K562 (cell line): ENCODE measurements around the gene MBNL2. TPM values are rescaled to one million over a fixed set of nuclear protein-coding genes. Genes with fewer than 3 reads are reported as not detected.

Experiments used
- ATF6 ChIP-seq: sonication (generic); formaldehyde crosslinking; IDR thresholded peaks from 2 replicates; pipeline ENCODE4 v1.4.0; 2020; ENCODE audit warnings: mild to moderate bottlenecking, missing genetic modification reagents
- CREB3L1 ChIP-seq: fragments of 450-650 bp; IDR thresholded peaks from 2 replicates; pipeline ENCODE4 v1.6.1; 2014; ENCODE audit warnings: low read depth, mild to moderate bottlenecking, moderate library complexity, borderline replicate concordance
- HDAC1 ChIP-seq, 2 experiments: fragments of 450-650 bp; IDR thresholded peaks; 2 replicates each; pipeline ENCODE4 v1.6.1; 2016 to 2017; ENCODE audit warnings: inconsistent platforms in 1 of 2, mild to moderate bottlenecking in 1 of 2, moderate library complexity in 1 of 2
- HNRNPH1 ChIP-seq: fragments of 200-400 bp; formaldehyde crosslinking; optimal IDR thresholded peaks from 2 replicates; pipeline ENCODE3; 2017; ENCODE audit warnings: low read depth, mild to moderate bottlenecking, low read length, moderate library complexity
- KDM5B ChIP-seq: fragments of 200-600 bp; sonication (generic); IDR thresholded peaks from 2 replicates; pipeline ENCODE4 v1.6.1; 2012; ENCODE audit warnings: low read depth, mild to moderate bottlenecking, moderate library complexity, low read length, control low read depth, inconsistent platforms; ENCODE audit not compliant: insufficient replicate concordance
- MAZ ChIP-seq, 2 experiments: fragments of 450-650 bp in 1 of 2; sonication (generic) in 1 of 2; formaldehyde crosslinking; IDR thresholded peaks in 1 of 2; conservative IDR thresholded peaks in 1 of 2; 2 replicates each; pipeline versions ENCODE4 v1.4.0 to v1.5.0; 2020; ENCODE audit warnings: mild to moderate bottlenecking in 1 of 2, missing genetic modification reagents in 1 of 2
- POLR2AphosphoS5 ChIP-seq: IDR thresholded peaks from 2 replicates; pipeline ENCODE4 v1.6.1; 2011; ENCODE audit warnings: mild to moderate bottlenecking, low read depth, low read length, moderate library complexity; ENCODE audit not compliant: control insufficient read depth, insufficient read depth
- SRSF3 ChIP-seq: fragments of 200-400 bp; formaldehyde crosslinking; IDR thresholded peaks from 2 replicates; pipeline ENCODE4 v1.6.1; 2016; ENCODE audit warnings: mild to moderate bottlenecking, low read length, moderate library complexity; ENCODE audit not compliant: insufficient read depth
- TAF7 ChIP-seq: fragments of 450-650 bp; IDR thresholded peaks from 2 replicates; pipeline ENCODE4 v1.6.1; 2016; ENCODE audit warnings: missing genetic modification characterization, missing compliant biosample characterization
- ZC3H8 ChIP-seq: fragments of 450-650 bp; IDR thresholded peaks from 2 replicates; pipeline ENCODE4 v1.6.1; 2017
- ZNF146 ChIP-seq: IDR thresholded peaks from one replicate; pipeline ENCODE4 v1.6.1; 2018; ENCODE audit warnings: missing compliant biosample characterization; ENCODE audit not compliant: unreplicated experiment
- ZNF318 ChIP-seq, 2 experiments: fragments of 450-650 bp; IDR thresholded peaks; 2 replicates each; pipeline ENCODE4 v1.6.1; 2016; ENCODE audit warnings: mild to moderate bottlenecking in 2 of 2, borderline replicate concordance in 1 of 2, low read depth in 1 of 2, moderate library complexity in 1 of 2
- ZNF507 ChIP-seq: conservative IDR thresholded peaks from 2 replicates; pipeline ENCODE4 v1.6.1; 2017; ENCODE audit warnings: missing genetic modification characterization, missing compliant biosample characterization
- polyA plus RNA-seq, 8 experiments: library from polyadenylated mRNA; depleted of rRNA in 4 of 8; stranded (reverse) in 5 of 8; unstranded in 3 of 8; fragments of >200 nt; fragmentation: Nextera tagmentation in 2 of 8; fragmentation: Illumina TruSeq in 1 of 8; extraction: Ambion mirVana in 2 of 8; extraction: Trizol in 1 of 8; gene quantifications; 2 replicates each; pipeline versions ENCODE4 v1.2.1 to v1.2.3, GENCODE V29; 2011 to 2014; ENCODE audit warnings: inconsistent platforms in 1 of 8, missing spikeins in 1 of 8
- total RNA-seq, 7 experiments: library from RNA; depleted of rRNA in 6 of 7; stranded (reverse); fragments of >200 nt in 6 of 7; fragmentation: Illumina TruSeq in 2 of 7; extraction: Trizol in 2 of 7; gene quantifications; 2 replicates each; pipeline versions ENCODE4 v1.2.1 to v1.2.3, GENCODE V29; 2011 to 2021; ENCODE audit warnings: low replicate concordance in 1 of 7

The MBNL2 gene
- total and polyA plus RNA-seq, 9 of the 15 experiments (the other 6 are each of a cell fraction or from before 2014, with no cell fraction given): 7.0 to 24.8 (median 13.8) TPM

- TF ChIP-seq ZNF318 (IDR thresholded peaks at IDR 0.05; ENCODE audit: borderline replicate concordance in 1 of 2, low read depth in 1 of 2): no peak
- peak in 1 of 2 experiments; percentile 52; a peak in 1 of 4 replicates for TF ChIP-seq HDAC1 (IDR thresholded peaks at IDR 0.05)
- peak; percentile 76 for TF ChIP-seq KDM5B
- no peak for TF ChIP-seq HNRNPH1
- TF ChIP-seq CREB3L1: no peak
- TF ChIP-seq ZNF507 (tag): no peak
- TF ChIP-seq ZC3H8: no peak
- no peak for TF ChIP-seq SRSF3
- peak; percentile 68; the same call in 1 of the 2 replicates for TF ChIP-seq POLR2AphosphoS5
- no peak for TF ChIP-seq MAZ (CRISPR knock-in tag; conservative IDR thresholded peaks at IDR 0.05 in 1 of 2, IDR thresholded peaks at IDR 0.05 in 1 of 2)
- TF ChIP-seq ZNF146 (CRISPR knock-in tag): no peak
- TF ChIP-seq ATF6 (CRISPR knock-in tag): no peak
- 0 out of 2 replicates have a peak, but pooled peaks have one; percentile 16 for TF ChIP-seq TAF7
These were observed at the start of gene MBNL2 (continued) for GRCh38 chr13:97221989-97222700.
